Measurements from ENCODE around the gene ABCA4. TPM values are rescaled to one million over a fixed set of nuclear protein-coding genes. Genes with fewer than 3 reads are reported as not detected.

Gene ABCA4
- total RNA-seq, 2 donors from 2014 or later = 0.41 to 0.85 TPM

GRCh38 chr1:93980320-93981273, 140.4 kb downstream of the ABCA4 start:
- TF ChIP-seq, protein P1, sequence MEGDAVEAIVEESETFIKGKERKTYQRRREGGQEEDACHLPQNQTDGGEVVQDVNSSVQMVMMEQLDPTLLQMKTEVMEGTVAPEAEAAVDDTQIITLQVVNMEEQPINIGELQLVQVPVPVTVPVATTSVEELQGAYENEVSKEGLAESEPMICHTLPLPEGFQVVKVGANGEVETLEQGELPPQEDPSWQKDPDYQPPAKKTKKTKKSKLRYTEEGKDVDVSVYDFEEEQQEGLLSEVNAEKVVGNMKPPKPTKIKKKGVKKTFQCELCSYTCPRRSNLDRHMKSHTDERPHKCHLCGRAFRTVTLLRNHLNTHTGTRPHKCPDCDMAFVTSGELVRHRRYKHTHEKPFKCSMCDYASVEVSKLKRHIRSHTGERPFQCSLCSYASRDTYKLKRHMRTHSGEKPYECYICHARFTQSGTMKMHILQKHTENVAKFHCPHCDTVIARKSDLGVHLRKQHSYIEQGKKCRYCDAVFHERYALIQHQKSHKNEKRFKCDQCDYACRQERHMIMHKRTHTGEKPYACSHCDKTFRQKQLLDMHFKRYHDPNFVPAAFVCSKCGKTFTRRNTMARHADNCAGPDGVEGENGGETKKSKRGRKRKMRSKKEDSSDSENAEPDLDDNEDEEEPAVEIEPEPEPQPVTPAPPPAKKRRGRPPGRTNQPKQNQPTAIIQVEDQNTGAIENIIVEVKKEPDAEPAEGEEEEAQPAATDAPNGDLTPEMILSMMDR (IDR thresholded peaks at IDR 0.05) = no peak
- TF ChIP-seq POLR2A (IDR thresholded peaks at IDR 0.05) (no peak), POLR2AphosphoS5 (IDR thresholded peaks at IDR 0.05) (no peak)
- WGBS = 90% methylated on average over 10 of the region's 10 CpGs
- Histone ChIP-seq H3K27ac (peak overlapping the region in 1 of 2 donors; percentile 8), H3K4me1 (replicated peaks) (no peaks in the 10 kb centered on the region), H3K4me3 (no peak overlapping the region), H3K36me3 (no peaks in the 10 kb centered on the region), H3K27me3 (replicated peaks; ENCODE audit: insufficient read depth) (no peaks in the 10 kb centered on the region), H3K9me3 (no peaks in the 10 kb centered on the region)
- intact Hi-C loops (cut with DNase I) = no loop called here
- DNase-seq (ENCODE audit: low spot score) = no peak

- WGBS = 31% methylated on average over 4 of the region's 4 CpGs
These were observed 141.1 kb downstream of the ABCA4 start for GRCh38 chr1:93979718-93980319.

DNA sequence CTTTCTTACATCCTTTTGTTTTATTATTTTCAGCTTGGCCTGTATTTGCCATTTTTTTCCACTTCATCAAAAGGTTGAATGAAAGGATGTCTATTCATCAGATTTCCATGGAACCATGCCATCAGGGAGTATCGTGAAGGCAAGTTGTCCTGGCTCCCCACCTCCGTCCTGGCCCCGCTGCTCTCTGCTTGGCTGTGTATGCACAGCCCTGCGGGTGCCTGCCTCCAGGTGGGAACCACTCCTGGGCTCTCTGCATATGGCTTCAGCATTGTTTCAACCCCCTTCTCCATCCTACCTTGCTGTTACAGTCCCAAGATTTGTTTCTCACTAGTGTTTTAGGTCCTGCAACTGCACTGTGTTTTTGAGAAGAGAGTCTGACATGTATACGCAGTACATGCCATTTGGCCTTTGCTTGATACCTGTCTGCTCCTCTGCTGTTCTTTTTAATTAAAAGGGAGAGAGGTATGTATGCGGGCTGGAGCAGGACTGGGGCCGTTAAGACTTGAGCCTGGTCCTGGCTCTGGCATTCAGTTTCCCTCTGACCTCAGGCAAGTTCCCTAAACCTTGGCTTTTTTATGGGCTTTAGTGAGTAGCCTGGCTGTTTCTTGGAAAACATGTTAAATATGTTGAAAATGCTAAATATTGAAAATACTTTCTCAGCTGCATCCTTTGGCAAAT, 141.8 kb downstream of the ABCA4 start:
- Histone ChIP-seq H3K4me1 (replicated peaks) (no peaks in the 10 kb centered on the region), H3K9me3 (no peaks in the 10 kb centered on the region), H3K4me3 (no peak overlapping the region), H3K27ac (no peak overlapping the region), H3K36me3 (no peaks in the 10 kb centered on the region), H3K27me3 (replicated peaks; ENCODE audit: insufficient read depth) (no peaks in the 10 kb centered on the region)
- intact Hi-C loops (cut with DNase I) = no loop called here
- TF ChIP-seq POLR2AphosphoS5 (IDR thresholded peaks at IDR 0.05) (no peak), POLR2A (IDR thresholded peaks at IDR 0.05) (no peak)
- TF ChIP-seq, protein P1 (IDR thresholded peaks at IDR 0.05) = no peak
- WGBS = 49% methylated on average over 7 of the region's 7 CpGs
- DNase-seq (ENCODE audit: low spot score) = no peak

More at GRCh38 chr1:93979718-93980319, 141.1 kb downstream of the ABCA4 start:
- no peak overlapping the region for H3K4me3 ChIP-seq
- no peaks in the 10 kb centered on the region for H3K36me3 ChIP-seq
- TF ChIP-seq, protein P1 (IDR thresholded peaks at IDR 0.05) = no peak
- TF ChIP-seq POLR2AphosphoS5 (IDR thresholded peaks at IDR 0.05) = peak; percentile 17
- no peak for TF ChIP-seq POLR2A (IDR thresholded peaks at IDR 0.05)
- H3K4me1 ChIP-seq (replicated peaks) = no peaks in the 10 kb centered on the region
- peak; percentile 20 for DNase-seq (ENCODE audit: low spot score)
- no peaks in the 10 kb centered on the region for H3K27me3 ChIP-seq (replicated peaks; ENCODE audit: insufficient read depth)
- H3K27ac ChIP-seq = peak overlapping the region in 1 of 2 donors; percentile 8
- no peaks in the 10 kb centered on the region for H3K9me3 ChIP-seq
- intact Hi-C loops (cut with DNase I) = no loop called here

- intact Hi-C loops (cut with DNase I) = no loop called here
- WGBS = 96% methylated on average over 1 of the region's 1 CpG
- Histone ChIP-seq H3K4me3 (no peak overlapping the region), H3K27ac (no peak overlapping the region), H3K27me3 (replicated peaks; ENCODE audit: insufficient read depth) (no peaks in the 10 kb centered on the region), H3K36me3 (no peaks in the 10 kb centered on the region), H3K9me3 (no peaks in the 10 kb centered on the region), H3K4me1 (replicated peaks) (no peaks in the 10 kb centered on the region)
- DNase-seq (ENCODE audit: low spot score) = no peak
- TF ChIP-seq, protein P1 (IDR thresholded peaks at IDR 0.05) = no peak
- TF ChIP-seq POLR2A (IDR thresholded peaks at IDR 0.05) = no peak
- TF ChIP-seq POLR2AphosphoS5 (IDR thresholded peaks at IDR 0.05) = no peak
These were observed 143.4 kb downstream of the ABCA4 start for GRCh38 chr1:93977598-93977945.
